Measurements from ENCODE around the gene MINDY4. TPM values are rescaled to one million over a fixed set of nuclear protein-coding genes. Genes with fewer than 3 reads are reported as not detected.

MINDY4 gene
- total RNA-seq, 1 donor from 2014 or later = 4.4 TPM

- Mint-ChIP-seq H3K27ac (ENCODE audit: unreplicated experiment) (no peak overlapping the region), H3K36me3 (ENCODE audit: unreplicated experiment) (no peaks in the 10 kb centered on the region), H3K4me3 (ENCODE audit: unreplicated experiment) (no peak overlapping the region), H3K27me3 (ENCODE audit: unreplicated experiment) (peaks cover 40% of the 10 kb centered on the region), H3K9me3 (ENCODE audit: unreplicated experiment) (no peaks in the 10 kb centered on the region), H3K4me1 (ENCODE audit: unreplicated experiment) (peaks cover 1% of the 10 kb centered on the region)
- no peak for TF ChIP-seq CTCF (IDR thresholded peaks at IDR 0.05)
- DNase-seq (ENCODE audit: extremely low spot score, unreplicated experiment) = no peak
Observed at GRCh38 chr7:30881448-30881847, 110.2 kb downstream of the MINDY4 start.

- DNase-seq (ENCODE audit: extremely low spot score, unreplicated experiment) = no peak
- H3K27me3 Mint-ChIP-seq (ENCODE audit: unreplicated experiment) = peaks cover 46% of the 10 kb centered on the region
- H3K27ac Mint-ChIP-seq (ENCODE audit: unreplicated experiment) = no peak overlapping the region
- no peak overlapping the region for H3K4me3 Mint-ChIP-seq (ENCODE audit: unreplicated experiment)
- H3K36me3 Mint-ChIP-seq (ENCODE audit: unreplicated experiment) = no peaks in the 10 kb centered on the region
- TF ChIP-seq CTCF (IDR thresholded peaks at IDR 0.05) = no peak
- H3K4me1 Mint-ChIP-seq (ENCODE audit: unreplicated experiment) = peaks cover 18% of the 10 kb centered on the region
- no peaks in the 10 kb centered on the region for H3K9me3 Mint-ChIP-seq (ENCODE audit: unreplicated experiment)
Observed at GRCh38 chr7:30884881-30885280, 113.7 kb downstream of the MINDY4 start.

- Mint-ChIP-seq H3K27me3 (ENCODE audit: unreplicated experiment) (peaks cover 48% of the 10 kb centered on the region), H3K9me3 (ENCODE audit: unreplicated experiment) (no peaks in the 10 kb centered on the region), H3K36me3 (ENCODE audit: unreplicated experiment) (no peaks in the 10 kb centered on the region), H3K4me1 (ENCODE audit: unreplicated experiment) (peaks cover 18% of the 10 kb centered on the region), H3K27ac (ENCODE audit: unreplicated experiment) (no peak overlapping the region), H3K4me3 (ENCODE audit: unreplicated experiment) (no peak overlapping the region)
- TF ChIP-seq CTCF (IDR thresholded peaks at IDR 0.05) = no peak
- DNase-seq (ENCODE audit: extremely low spot score, unreplicated experiment) = no peak
Observed at GRCh38 chr7:30886608-30887011, 115.4 kb downstream of the MINDY4 start.

- no peak for TF ChIP-seq CTCF (IDR thresholded peaks at IDR 0.05)
- no peaks in the 10 kb centered on the region for H3K36me3 Mint-ChIP-seq (ENCODE audit: unreplicated experiment)
- no peak for DNase-seq (ENCODE audit: extremely low spot score, unreplicated experiment)
- H3K27ac Mint-ChIP-seq (ENCODE audit: unreplicated experiment) = no peak overlapping the region
- no peaks in the 10 kb centered on the region for H3K9me3 Mint-ChIP-seq (ENCODE audit: unreplicated experiment)
- no peak overlapping the region for H3K4me3 Mint-ChIP-seq (ENCODE audit: unreplicated experiment)
- peaks cover 44% of the 10 kb centered on the region for H3K27me3 Mint-ChIP-seq (ENCODE audit: unreplicated experiment)
- H3K4me1 Mint-ChIP-seq (ENCODE audit: unreplicated experiment) = peaks cover 20% of the 10 kb centered on the region
Observed at GRCh38 chr7:30887464-30887872, 116.3 kb downstream of the MINDY4 start.

- Mint-ChIP-seq H3K27me3 (ENCODE audit: unreplicated experiment) (peaks cover 43% of the 10 kb centered on the region), H3K4me3 (ENCODE audit: unreplicated experiment) (no peak overlapping the region), H3K36me3 (ENCODE audit: unreplicated experiment) (no peaks in the 10 kb centered on the region), H3K9me3 (ENCODE audit: unreplicated experiment) (no peaks in the 10 kb centered on the region), H3K27ac (ENCODE audit: unreplicated experiment) (no peak overlapping the region), H3K4me1 (ENCODE audit: unreplicated experiment) (peaks cover 33% of the 10 kb centered on the region)
- TF ChIP-seq CTCF (IDR thresholded peaks at IDR 0.05) = peak; percentile 15
- no peak for DNase-seq (ENCODE audit: extremely low spot score, unreplicated experiment)
Observed at GRCh38 chr7:30888747-30889146, 117.5 kb downstream of the MINDY4 start.

Data from osteocyte (in vitro differentiated cells).